ENCODE results near the gene BICD1. TPM values are rescaled to one million over a fixed set of nuclear protein-coding genes. Genes with fewer than 3 reads are reported as not detected.

Gene BICD1
- total and polyA plus RNA-seq, 10 donors: 8.5 to 62.9 (median 44.2) TPM

DNA sequence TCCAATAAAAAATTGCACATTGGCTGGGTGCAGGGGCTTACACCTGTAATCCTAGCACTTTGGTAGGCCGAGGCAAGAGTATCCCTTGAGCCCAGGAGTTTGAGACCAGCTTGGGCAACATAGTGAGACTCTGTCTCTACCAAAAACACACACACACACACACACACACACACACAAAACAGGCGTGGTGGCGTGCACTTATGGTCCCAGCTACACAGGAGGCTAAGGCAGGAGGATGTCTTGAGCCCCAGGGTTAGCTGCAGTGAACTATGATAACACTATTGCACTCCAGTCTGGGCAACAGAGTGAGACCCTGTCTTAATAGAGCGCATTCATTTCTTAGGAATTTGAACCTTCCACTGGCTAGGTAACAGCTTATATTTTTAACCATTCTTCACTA, 42.9 kb upstream of the BICD1 start:
- H3K4me3 ChIP-seq: no peak overlapping the region
- WGBS, 5 donors: 91 to 94% (median 93%) methylated on average over 4 of the region's 4 CpGs
- TF ChIP-seq, protein P1, sequence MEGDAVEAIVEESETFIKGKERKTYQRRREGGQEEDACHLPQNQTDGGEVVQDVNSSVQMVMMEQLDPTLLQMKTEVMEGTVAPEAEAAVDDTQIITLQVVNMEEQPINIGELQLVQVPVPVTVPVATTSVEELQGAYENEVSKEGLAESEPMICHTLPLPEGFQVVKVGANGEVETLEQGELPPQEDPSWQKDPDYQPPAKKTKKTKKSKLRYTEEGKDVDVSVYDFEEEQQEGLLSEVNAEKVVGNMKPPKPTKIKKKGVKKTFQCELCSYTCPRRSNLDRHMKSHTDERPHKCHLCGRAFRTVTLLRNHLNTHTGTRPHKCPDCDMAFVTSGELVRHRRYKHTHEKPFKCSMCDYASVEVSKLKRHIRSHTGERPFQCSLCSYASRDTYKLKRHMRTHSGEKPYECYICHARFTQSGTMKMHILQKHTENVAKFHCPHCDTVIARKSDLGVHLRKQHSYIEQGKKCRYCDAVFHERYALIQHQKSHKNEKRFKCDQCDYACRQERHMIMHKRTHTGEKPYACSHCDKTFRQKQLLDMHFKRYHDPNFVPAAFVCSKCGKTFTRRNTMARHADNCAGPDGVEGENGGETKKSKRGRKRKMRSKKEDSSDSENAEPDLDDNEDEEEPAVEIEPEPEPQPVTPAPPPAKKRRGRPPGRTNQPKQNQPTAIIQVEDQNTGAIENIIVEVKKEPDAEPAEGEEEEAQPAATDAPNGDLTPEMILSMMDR (IDR thresholded peaks at IDR 0.05 in 8 of 11, conservative IDR thresholded peaks at IDR 0.05 in 3 of 11): no peak
- TF ChIP-seq POLR2A (IDR thresholded peaks at IDR 0.05) (no peak), POLR2AphosphoS5 (IDR thresholded peaks at IDR 0.05) (no peak)

DNA sequence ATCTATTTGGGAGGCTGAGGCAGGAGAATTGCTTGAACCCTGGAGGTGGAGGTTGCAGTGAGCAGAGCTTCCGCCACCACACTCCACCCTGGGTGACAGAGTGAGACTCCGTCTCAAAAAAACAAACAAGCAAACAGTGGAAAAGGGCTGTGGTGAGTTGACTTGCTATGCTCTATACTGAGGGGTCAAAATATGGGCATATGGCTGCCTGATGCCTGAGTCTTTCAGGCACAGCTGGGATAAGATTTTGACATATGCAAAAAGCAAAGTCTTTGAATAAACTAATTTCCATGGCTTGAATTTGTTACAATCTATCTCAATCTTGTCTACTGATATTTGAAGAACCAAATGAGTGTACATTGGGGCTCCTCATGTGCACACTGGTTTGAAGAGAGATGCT, 40.4 kb upstream of the BICD1 start:
- no peaks in the 10 kb centered on the region for H3K36me3 ChIP-seq
- no peaks in the 10 kb centered on the region for H3K9me3 ChIP-seq
- DNase-seq: no peak
- 95 to 97% (median 96%) methylated on average over 2 of the region's 2 CpGs for WGBS, 5 donors
- H3K27ac ChIP-seq: no peak overlapping the region
- TF ChIP-seq, protein P1 (IDR thresholded peaks at IDR 0.05 in 8 of 11, conservative IDR thresholded peaks at IDR 0.05 in 3 of 11): no peak
- TF ChIP-seq POLR2A (IDR thresholded peaks at IDR 0.05) (no peak), POLR2AphosphoS5 (IDR thresholded peaks at IDR 0.05) (no peak)
- no peaks in the 10 kb centered on the region for H3K27me3 ChIP-seq (replicated peaks in 1 of 7)
- H3K4me1 ChIP-seq: peaks cover 0 to 10% (median 2%) of the 10 kb centered on the region in 6 donors
- no peak overlapping the region for H3K4me3 ChIP-seq
- intact Hi-C loops (cut with DNase I; ENCODE audit: low total_unique reads): loop anchor here (10.0 kb wide), 1 partner anchor 249 kb away; no protein-coding TSS in a partner anchor

More for the DNA sequence above, 42.9 kb upstream of the BICD1 start:
- no peak for DNase-seq
- H3K4me1 ChIP-seq: peaks cover 0 to 18% (median 5%) of the 10 kb centered on the region in 6 donors
- no peaks in the 10 kb centered on the region for H3K27me3 ChIP-seq (replicated peaks in 1 of 7)
- no peaks in the 10 kb centered on the region for H3K9me3 ChIP-seq
- H3K36me3 ChIP-seq: no peaks in the 10 kb centered on the region
- intact Hi-C loops (cut with DNase I; ENCODE audit: low total_unique reads): loop anchor here (10.0 kb wide), 1 partner anchor 251 kb away; no protein-coding TSS in a partner anchor
- H3K27ac ChIP-seq: no peak overlapping the region

DNA sequence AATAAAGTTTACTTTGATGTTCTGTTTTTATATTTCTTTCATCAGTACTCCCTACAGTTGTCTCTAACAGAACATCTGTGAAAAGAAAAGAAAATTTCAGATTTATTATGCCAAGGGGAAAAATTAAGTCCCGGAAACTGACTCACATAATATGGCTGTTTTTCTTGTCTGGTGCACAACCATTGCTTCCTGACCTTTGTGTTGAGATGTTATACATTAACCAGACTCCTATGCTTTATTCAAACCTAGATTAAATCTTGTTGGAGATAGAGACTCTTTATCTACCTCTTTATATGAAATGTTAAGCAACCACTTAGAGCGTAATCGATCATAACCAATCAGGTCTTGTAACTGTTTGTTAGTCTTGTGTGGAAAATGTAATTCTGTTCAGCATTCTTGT, 37.6 kb upstream of the BICD1 start:
- 87 to 97% (median 96%) methylated on average over 3 of the region's 3 CpGs for WGBS, 5 donors
- Histone ChIP-seq H3K4me1 (no peaks in the 10 kb centered on the region), H3K36me3 (no peaks in the 10 kb centered on the region), H3K9me3 (peaks cover 0 to 6% (median 3%) of the 10 kb centered on the region in 8 donors), H3K27ac (no peak overlapping the region), H3K27me3 (replicated peaks in 1 of 7) (no peaks in the 10 kb centered on the region), H3K4me3 (no peak overlapping the region)
- no peak for DNase-seq
- TF ChIP-seq, protein P1 (IDR thresholded peaks at IDR 0.05 in 8 of 11, conservative IDR thresholded peaks at IDR 0.05 in 3 of 11): no peak
- no peak for TF ChIP-seq POLR2AphosphoS5 (IDR thresholded peaks at IDR 0.05)
- intact Hi-C loops (cut with DNase I; ENCODE audit: low total_unique reads): loop anchor here (10.0 kb wide), 1 partner anchor 246 kb away; no protein-coding TSS in a partner anchor

DNA sequence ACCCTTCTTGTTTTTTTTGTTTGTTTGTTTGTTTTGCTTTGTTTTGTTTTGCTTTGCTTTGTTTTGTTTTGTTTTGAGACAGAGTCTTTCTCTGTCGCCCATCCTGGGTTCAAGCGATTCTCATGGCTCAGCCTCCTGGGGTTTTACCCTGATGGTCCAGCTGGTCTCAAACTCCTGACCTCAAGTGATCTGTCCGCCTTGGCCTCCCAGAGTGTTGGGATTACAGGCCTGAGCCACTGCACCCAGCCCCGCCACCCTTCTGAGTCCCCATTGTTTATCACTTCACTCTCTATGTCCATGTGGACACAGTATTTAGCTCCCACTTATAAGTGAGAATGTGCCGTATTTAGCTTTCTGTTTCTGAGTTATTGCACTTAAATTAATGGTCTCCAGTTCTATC, 36.9 kb upstream of the BICD1 start:
- Histone ChIP-seq H3K36me3 (no peaks in the 10 kb centered on the region), H3K9me3 (peaks cover 0 to 10% (median 4%) of the 10 kb centered on the region in 8 donors), H3K4me3 (no peak overlapping the region), H3K27ac (no peak overlapping the region), H3K4me1 (no peaks in the 10 kb centered on the region), H3K27me3 (replicated peaks in 1 of 7) (no peaks in the 10 kb centered on the region)
- no peak for DNase-seq
- TF ChIP-seq POLR2A (IDR thresholded peaks at IDR 0.05) (no peak), POLR2AphosphoS5 (IDR thresholded peaks at IDR 0.05) (no peak)
- TF ChIP-seq, protein P1 (IDR thresholded peaks at IDR 0.05 in 8 of 11, conservative IDR thresholded peaks at IDR 0.05 in 3 of 11): no peak
- intact Hi-C loops (cut with DNase I; ENCODE audit: low total_unique reads): loop anchor here (10.0 kb wide), 1 partner anchor 245 kb away; no protein-coding TSS in a partner anchor
- WGBS, 5 donors: 90 to 96% (median 95%) methylated on average over 5 of the region's 5 CpGs

All from spleen (tissue), 11 donors.